ENCODE data around the gene CPED1.

DNA sequence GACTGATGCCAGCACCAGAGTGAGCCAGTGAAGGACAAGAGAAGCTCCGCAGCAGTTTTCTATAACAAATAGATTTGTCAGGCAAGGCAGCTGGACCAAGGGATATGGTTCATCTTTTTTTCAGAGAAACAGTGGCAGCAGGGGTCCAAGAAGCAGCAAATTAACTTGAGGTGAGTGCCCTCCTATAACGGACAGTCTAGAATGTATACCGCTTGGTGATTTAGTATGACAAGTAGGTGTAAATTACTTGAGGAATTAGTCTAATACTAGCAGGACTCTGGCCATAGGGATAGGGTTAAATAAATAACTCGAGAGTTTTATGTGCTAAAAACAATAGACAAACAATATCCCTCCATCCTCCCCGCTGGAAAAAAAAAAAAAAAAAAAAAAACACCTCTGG is 187.3 kb downstream of the CPED1 start:
- TF ChIP-seq POLR2A (IDR thresholded peaks at IDR 0.05), result no peak
- TF ChIP-seq, protein P1, sequence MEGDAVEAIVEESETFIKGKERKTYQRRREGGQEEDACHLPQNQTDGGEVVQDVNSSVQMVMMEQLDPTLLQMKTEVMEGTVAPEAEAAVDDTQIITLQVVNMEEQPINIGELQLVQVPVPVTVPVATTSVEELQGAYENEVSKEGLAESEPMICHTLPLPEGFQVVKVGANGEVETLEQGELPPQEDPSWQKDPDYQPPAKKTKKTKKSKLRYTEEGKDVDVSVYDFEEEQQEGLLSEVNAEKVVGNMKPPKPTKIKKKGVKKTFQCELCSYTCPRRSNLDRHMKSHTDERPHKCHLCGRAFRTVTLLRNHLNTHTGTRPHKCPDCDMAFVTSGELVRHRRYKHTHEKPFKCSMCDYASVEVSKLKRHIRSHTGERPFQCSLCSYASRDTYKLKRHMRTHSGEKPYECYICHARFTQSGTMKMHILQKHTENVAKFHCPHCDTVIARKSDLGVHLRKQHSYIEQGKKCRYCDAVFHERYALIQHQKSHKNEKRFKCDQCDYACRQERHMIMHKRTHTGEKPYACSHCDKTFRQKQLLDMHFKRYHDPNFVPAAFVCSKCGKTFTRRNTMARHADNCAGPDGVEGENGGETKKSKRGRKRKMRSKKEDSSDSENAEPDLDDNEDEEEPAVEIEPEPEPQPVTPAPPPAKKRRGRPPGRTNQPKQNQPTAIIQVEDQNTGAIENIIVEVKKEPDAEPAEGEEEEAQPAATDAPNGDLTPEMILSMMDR (IDR thresholded peaks at IDR 0.05), result no peak
